Activated T-helper 9 cell treated with anti-CD3 and anti-CD28 coated beads, Interleukin-2, amount 50 U/mL, for 16 hours (primary cell): ENCODE measurements around the gene BLOC1S4.
A peak's percentile ranks its signal among the peaks of the same experiment; 100 is the strongest.
"Not testable (repeated sequence)": the region's sequence is repeated elsewhere in the genome, so short reads cannot be mapped to it uniquely, and the experiment has no call there.

Experiments used
- DNase-seq: peaks from one replicate; pipeline ENCODE4 v3.0.0-alpha.2; 2020; ENCODE audit warnings: low read depth

The BLOC1S4 gene

DNA sequence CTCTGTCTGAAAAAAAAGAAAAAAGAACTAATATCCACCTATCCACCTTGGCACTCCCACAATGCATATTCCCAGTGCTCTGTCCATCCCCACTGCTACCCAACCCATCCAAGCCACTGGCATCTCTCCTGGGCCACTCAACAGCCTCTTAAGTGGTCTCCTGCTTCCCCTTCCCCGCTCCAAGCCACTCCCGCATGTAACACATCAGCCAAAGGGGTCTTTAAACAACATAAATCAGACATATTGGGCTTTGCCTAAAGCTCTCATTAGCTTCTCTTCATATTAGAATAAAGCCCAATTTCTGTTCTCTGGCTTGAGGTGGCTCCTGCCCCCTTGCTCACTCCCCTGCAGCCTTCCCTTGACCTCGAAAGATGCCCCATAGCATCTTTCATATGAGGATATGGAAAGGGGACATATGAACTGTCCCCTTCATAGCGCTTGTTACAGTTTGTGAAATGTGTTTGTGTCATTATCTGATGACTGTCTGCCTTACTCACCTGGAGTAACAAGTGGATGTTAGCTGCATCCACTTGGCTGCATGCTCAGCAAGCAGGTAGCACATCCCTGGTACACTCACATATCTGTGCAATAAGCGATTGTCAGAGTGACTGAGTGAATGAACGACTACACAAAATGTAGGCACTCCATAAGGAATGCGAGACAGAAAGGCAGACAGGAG lies 3.1 kb downstream of the BLOC1S4 start:
- DNase-seq: no peak

DNA sequence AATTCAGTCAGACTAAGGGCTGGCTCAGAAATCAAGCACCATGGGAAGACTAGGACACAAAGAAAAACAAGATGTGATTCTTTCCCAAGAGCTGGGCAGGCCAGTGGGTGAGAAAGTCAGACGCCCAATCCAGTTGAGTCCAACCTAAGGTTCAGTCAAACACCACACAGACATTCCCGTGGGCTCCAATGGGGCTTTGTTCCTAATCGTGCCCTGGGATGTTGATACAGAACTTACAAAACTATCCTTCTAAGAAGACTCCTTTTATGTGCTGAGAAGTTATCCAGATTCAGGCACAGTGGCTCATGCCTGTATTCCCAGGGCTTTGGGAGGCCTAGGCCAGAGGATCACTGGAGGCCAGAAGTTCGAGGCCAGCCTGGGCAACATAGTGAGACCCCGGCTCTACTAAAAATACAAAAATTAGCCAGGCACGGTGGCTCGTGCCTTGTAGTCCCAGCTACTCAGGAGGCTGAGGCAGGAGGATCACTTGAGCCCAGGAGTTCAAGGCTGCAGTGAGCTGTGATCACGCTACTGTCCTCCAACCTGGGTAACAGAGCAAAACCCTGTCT lies 3.7 kb downstream of the BLOC1S4 start:
- no peak for DNase-seq

DNA sequence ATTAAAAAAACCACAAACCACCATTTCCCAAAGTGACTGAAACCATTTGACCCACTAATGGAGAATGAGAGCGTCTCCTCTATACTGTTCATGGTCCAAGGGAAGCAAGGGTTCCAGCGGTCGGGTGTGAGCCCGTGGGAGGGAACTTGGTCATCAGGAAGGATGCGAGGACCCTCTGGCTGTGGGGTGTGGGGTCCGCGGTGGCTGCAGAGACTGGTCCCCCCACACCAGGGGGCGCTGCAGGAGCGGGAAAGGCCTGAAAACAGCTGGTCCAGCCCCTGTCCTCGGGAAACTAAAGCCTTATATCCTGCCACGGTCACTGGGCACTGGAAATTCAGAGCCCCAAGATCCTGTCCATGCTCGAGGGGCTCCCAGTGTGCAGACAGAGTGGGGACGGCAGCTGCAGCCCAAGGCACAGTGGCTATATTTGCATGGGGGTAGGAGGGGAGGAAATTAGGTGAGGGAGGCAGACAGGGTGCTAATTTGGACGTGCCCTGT lies 4.3 kb downstream of the BLOC1S4 start:
- peak; percentile 77 for DNase-seq

DNA sequence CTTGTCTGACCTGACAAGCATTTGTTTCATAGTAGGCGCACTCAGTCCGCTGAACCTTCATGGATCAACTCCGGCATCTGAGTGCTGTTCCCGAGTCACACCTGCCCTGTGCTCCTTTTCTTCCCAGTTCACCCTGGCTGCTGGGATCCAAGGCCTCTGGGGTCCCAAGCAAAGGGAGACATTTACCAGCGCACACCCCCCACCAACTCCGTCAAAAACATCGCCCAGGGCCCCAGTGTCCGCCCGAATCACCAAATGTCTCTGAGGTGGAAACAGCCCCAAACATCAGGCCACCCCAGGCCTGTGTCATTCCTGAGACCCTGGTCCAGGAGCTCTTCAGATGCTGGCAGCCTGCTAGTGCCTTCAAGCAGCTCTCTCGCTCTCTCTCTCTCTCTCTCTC lies 5.1 kb downstream of the BLOC1S4 start:
- no peak for DNase-seq

DNA sequence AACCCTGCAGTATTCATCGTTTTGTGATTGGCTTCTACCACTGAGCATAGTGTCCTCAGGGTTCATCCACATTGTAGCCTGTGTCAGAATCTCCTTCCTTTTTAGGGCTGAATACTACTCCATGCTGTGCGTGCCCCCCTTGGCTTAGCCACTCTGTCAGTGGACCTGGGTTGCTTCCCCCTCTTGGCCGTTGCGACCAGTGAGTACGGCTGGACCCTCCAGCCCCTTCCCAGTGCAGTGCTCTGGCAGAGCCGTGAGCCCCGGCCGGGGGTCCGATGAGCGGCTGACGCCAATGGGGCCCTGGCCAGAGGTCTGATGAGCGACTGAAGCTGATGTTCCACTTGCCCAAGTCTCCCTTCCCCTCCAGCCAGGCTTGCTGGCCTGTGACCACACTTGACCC lies 6.9 kb downstream of the BLOC1S4 start:
- no peak for DNase-seq

DNA sequence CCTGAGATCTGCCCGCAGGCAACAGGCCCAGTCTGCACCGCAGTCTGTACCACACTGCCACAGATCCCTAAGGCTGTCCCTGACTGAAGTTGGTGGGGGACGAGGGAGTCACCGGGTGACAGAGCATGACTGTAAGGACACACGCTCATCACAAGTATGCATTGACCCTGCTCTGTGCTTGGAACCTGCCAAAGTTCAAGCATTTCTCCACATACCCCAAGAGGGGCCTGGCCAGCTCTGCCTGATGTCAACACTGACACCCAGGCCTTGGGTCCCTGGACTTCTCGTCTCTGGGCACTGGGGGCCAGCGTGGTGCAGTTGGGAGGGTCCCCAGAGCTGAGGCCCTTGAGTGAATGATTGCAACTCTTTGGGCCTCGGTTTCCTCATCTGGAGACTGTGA lies 7.9 kb downstream of the BLOC1S4 start:
- no peak for DNase-seq

DNA sequence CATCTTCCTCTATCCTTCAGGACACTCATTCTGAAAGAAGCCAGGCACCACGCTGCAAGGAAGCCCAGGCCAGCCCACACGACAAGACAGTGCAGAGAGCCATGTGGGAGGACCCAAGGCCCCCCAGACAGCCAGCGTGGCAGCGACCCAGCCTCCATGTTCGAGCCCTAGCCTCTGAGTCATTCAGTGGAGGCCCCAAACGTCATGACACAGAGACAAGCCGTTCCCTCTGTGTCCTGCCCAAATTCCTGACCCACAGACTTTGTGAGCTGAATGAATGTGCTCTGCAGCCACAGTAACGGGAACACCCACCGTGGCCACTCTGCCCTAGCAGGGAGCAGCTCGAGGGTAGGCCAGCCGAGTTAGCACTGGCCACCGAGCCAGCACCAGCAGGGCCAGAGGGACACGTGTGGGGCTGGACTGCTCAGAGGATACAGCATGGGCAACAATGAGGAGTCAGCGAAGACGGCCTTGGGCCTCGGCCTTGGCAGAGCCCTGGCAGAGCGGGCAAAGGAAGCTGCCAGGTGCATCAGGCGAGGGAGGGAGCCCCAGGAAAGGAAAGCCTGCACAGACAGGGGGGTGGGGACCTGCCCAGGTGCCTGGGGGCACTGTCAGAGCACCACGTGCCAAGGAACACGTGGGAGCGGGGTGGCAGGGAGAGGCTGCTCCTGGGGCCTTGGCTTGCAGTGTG lies 8.6 kb downstream of the BLOC1S4 start:
- DNase-seq: no peak

DNA sequence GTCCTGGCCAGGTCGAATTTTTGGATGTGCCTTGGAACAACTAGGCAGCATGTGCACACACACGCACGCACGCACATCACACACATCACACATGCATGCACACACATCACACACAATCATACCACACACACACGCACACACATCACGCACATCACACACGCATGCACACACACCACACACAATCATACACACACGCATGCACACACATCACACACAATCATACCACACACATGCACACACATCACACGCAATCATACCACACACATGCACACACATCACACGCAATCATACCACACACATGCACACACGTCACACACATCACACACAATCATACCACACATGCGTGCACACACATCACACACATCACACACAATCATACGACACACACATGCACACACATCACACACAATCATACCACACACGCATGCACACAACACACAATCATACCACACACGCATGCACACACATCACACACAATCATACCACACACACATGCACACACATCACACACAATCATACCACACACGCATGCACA lies 9.5 kb downstream of the BLOC1S4 start:
- not testable (repeated sequence) for DNase-seq

DNA sequence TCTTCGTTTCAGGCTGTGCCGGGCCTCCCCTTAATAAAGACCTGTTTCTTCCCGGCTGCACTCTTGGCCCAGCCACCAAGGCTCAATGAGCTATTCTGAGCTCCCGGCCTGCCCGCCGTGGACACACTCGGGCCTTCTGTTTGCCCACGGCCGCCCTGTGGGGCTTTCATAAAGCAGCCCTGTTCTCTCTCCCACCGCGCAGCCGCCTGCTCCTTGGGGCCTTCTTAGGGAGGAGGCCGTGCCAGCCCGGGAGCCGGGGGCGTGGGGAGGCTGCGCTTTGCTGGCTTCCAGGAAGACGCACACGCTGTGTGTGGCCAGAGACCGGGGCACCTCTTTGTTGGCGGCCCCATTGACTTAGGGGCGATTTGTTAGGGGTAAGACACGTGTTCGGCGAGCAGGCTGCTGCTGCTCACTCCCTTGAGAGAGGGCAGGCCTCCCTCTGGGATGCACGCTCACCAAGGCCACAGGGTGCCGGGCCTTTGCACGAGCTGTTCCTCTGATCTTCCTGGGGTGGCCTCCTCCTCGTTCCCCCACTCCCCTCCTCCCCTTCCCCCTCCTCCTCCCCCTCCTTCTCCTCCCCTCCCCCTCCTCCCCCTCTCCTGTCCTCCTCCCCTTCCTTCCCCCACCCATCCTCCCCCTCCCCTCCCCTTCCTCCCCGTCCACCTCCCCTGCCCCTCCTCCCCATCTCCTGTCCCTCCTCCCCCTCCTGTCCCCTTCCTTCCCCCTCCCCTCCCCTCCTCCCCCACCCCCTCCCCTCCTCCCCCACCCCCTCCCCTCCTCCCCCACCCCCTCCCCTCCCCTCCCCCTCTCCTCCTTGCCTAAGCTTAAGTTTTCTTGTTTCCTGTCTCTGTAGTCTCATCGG lies 11.3 kb downstream of the BLOC1S4 start:
- no peak for DNase-seq

DNA sequence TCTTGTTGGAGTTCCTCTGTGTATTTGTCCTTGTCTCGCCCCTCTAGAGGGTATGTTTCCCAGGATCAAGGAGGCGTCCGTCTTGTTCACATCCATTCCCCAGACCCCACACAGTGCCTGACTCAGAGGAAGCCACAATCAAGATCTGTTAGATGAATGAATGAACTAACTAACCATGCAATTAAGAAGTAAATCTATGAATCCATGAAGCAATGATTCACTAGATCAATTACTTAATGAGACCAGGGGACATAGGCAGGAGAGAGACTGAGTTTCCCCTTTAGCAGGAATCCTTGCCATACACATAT lies 11.9 kb downstream of the BLOC1S4 start:
- no peak for DNase-seq

DNA sequence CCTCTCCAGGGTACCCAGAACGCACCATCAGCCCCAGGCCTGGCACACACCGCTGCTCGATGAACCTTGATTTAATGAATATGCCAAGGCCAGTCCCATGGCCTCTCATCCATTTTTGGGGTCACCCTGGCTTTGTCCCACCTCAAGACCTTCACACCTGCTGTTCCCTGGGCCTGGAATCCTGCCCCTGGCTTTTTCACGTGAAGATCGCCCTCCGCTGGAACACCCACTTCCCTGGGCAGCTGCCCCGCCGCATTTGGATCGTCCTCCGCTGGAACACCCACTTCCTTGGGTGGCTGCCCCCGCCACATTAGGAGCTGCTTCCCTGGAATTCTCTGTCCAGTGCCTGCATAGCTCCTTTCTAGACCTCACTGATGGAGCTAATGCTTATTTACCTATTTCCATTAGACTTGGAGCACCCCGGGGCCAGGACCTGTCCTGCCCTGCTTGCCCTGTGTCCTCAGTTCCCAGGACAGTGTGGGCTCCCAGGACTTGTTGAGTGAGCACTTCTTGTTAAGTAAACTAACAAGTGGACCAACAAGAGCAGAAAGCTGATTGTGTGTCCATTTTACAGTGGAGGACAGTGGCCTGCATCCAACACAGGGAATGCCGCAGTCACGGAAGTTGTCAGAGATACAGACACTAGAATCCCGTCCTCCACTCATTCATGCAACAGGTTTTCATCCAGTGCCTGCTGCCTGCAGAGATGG lies 12.5 kb downstream of the BLOC1S4 start:
- DNase-seq: no peak

DNA sequence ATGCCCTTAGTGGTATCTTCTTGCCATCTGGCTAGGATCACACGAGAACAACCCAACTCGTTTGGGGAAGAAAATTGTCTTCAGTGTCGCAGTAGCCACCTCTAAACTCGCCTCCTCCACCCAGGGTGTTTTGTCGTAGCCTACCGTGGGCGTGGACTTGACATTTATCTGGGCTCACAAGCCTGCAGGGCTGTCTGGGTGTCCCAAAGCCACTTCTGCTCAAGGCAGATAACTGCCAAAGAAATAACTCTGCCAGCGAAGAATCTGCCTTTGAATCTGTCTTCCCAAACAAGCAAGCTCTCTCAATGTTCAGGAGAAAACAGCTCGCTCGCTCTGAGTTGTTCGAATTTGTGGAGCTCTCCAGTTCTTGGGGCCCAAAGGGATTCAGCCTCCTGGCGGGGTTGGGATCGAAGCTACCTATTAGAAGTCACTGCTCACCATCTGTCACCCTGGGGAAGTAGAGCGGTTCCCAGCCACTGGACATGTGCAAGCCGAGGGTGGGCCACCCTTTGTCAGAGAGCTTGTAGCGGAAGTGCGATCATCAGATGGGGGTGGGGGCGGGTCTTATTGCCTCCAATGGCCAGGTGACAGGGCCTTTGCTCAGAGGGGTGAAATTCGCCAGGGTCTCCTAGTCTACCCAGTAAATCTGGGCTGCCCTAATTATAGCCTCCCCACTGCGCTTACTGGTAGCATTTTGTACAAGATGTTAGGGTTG lies 14.8 kb downstream of the BLOC1S4 start:
- no peak for DNase-seq

DNA sequence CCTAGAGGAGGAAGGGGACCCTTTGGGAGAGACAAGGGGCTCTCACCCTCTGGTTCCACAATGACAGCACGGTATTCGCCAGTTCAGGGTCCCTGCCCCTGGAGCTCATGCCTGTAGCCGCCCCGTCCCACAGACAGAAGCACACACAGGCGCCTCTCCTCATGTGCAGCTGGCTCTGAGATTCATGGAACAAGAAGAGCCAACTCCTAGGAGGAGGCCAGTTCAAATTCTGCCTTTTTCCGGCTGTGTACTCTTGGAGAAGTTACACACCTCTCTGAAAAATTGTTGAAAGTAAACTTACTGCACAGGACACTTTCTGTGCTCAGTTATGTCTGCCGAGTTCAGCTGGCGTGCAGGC lies 15.3 kb downstream of the BLOC1S4 start:
- DNase-seq: no peak

DNA sequence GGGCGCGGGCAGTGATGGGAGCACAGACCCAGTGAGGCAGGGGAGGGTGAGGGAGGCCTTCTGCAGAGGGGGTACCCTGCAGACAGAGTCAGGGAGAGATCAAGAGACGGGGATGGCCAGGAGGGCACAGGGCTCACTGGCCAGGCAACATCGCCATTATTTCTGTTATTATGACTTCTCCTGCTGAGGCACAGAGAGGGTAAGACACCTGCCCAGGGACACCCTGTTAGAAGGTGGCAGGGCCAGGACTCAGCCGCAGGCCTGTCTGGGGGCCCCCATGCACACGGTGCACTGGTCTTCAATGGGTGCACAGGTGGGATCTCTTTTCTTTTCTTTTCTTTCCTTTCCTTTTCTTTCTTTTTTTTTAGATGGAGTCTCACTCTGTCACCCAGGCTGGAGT lies 15.8 kb downstream of the BLOC1S4 start:
- no peak for DNase-seq

DNA sequence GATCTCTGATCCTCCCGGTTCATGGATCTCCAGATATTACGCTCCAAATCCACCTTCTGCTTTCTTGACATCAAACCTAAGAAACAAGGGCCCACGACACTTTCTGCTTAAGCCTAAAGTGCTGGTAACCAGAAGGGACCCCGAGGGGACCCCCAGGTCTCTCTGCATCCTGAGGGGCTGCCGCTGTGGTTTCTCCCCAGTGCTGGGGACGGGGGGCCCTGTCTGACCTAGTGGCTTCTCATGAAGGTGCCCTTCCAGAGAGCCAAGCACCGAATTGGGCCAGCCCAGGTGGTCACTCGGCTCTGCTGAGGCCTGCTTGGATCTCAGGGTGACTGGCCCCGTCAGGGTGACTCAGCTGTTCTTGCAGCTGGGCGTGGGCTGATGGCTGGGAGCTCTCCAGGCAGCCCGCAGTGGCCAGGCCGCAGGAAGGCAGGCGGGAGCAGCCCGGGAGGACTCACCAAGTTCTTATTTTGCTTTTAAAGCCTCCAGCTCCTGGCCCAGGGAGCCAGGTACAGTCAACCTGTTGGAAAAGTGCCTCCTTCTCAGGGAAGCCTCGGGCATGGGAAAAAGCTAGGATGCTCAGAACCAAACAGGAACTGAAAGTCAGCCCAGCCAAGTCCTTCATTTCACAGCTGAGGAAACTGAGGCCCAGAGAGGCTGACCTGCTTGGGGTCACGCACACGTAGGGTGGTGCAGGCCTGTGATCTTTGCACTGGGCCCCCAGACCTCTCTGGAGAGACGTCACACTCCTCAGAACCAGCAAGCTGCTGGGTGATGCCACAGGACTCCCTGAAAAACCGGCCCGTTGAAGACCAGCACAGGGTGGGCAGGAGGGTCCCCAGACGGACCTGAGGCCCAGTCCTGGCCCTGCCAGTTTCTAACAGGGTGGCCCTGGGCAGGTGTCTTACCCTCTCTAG lies 16.7 kb downstream of the BLOC1S4 start:
- no peak for DNase-seq

DNA sequence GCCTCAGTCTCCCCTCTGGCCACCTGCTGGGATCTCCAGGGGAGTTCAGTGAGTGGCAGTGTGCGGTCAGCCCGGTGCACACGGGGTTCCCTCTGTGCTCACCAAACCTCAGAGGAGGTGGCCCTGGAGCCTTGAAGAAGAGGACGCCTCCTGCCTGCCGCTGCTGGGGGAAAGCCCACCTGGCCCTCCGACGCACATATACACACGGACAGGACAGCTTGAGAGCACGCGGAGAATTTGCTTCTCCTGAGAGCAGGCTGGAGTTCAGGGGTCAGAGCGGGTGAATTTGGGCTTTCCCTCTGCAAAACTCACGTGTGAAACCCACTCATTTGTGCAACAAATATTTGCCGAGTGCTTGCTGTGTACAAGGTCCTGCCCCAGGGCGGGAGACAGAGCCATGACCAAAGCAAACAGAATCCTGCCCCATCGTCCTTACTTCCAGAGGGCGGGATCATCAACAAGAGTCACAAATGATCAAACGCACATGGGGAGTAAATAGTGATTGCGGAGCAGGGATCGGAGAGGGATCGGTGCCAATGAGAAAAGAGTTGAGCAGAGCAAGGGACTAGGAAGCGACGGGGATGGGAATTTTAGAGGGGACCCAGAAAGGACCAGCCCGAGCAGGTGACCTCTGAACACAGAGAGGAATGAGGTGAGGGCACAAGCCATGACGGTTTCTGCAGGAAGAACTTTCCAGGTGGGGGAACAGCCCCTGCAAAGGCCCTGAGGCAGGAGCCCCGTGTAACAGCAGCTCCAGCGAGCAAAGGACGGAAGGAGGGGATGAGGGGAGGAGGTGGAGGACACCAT lies 17.6 kb downstream of the BLOC1S4 start:
- no peak for DNase-seq

DNA sequence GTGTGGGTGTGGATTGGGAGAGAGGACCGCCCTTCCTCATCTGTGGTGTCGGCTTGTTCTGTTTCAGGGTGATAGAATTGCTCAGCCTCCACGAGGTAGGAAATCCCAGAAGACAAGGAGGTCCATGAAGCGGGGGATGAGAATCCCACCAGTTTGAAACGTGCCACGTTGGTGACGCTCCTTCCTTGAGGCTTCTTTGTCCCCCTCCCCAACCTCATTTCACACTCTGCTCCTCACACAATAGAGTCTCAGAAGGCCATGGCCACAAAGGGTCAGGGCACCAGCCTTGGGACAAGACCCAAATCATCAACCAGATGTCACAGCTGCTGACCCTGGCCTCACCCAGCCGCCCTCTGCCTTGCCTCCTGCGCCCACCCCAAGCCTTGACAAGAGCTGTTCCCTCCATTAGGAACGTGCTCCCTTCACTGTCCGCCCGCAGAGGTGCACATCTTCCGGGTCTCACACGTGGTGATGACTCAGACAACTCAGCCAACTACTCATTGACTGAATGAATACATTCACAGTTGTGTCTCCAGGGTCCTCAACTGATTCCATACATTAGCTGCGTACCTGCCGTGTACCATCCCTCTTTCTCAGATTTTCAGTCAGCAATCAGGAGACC lies 18.3 kb downstream of the BLOC1S4 start:
- DNase-seq: no peak

DNA sequence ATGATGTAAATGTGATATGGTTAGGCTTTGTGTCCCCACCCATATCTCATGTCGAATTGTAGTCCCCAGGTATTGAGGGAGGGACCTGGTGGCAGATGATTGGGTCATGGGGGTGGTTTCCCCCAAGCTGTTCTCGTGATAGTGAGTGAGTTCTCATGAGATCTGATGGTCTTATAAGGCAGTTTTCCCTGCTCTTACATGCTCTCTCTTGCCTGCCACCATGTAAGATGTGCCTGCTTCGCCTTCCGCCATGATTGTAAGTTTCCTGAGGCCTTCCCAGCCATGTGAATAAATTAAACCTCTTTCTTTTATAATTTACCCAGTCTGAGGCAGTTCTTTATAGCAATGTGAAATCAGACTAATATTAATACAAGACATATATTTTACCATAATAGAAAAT lies 23.9 kb downstream of the BLOC1S4 start:
- no peak for DNase-seq

DNA sequence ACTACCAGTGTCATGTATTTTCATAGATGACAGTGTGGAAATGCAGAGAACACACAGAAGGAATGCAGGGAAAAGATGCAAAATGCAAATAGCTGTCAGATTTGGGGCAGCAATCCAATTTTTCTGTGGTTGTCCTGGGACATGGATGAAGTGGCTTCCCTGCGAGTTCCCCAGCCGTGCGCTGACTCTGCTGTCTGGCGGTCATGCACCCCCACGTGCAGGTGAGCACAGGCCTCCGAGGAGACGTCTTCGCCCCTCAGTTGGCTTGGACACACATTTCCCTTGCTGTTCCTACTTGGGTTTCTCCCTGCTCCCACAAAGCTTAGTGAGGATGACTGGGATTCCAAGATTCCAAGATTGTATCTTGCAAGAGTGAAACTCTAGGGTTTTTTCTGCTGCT lies 24.4 kb downstream of the BLOC1S4 start:
- no peak for DNase-seq
